Hematopoietic multipotent progenitor cell treated with erythropoietin and hydrocortisone succinate and interleukin-3 and kit ligand, for 8 days (in vitro differentiated cells): ENCODE results near the gene FYCO1.

ENCODE experiments used
- DNase-seq: peaks from one replicate; pipeline ENCODE4 v3.0.0-alpha.2; 2015

Gene FYCO1

DNA sequence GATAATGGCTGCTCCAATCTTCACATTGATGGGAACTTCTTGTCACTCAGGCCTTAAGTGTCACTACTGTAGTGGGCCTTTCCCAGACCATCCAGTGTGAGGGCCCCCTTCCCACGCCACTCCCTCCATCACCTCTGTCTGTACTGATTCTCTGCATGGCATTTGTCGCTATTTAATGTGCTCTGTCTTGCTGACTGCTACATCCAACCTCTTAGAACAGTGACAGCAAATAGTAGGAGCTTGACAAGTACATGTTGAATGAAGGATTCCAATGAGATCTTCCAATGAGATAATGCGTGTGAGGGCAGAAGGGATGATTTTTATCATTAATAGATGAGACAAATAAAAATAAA, 114.9 kb downstream of the FYCO1 start:
- DNase-seq = no peak

DNA sequence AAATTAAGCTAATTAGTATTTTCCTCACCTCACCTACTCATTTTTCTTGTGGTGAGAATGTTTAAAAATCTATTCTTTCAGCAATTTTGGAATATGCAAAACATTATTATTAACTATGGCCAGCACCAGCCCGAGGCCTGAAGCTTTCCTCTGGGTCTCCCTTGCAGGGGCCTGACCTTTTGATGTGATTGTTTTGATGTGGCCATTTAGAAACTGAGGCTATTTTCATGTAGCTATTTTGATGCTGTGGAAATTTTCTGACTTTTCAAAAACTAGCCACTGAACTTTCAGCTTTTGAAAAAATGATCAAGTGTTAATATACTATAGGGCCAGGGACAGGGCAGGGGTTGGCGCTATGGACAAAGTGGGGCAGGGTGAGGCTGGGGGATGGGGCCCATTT, 117.5 kb downstream of the FYCO1 start:
- no peak for DNase-seq

DNA sequence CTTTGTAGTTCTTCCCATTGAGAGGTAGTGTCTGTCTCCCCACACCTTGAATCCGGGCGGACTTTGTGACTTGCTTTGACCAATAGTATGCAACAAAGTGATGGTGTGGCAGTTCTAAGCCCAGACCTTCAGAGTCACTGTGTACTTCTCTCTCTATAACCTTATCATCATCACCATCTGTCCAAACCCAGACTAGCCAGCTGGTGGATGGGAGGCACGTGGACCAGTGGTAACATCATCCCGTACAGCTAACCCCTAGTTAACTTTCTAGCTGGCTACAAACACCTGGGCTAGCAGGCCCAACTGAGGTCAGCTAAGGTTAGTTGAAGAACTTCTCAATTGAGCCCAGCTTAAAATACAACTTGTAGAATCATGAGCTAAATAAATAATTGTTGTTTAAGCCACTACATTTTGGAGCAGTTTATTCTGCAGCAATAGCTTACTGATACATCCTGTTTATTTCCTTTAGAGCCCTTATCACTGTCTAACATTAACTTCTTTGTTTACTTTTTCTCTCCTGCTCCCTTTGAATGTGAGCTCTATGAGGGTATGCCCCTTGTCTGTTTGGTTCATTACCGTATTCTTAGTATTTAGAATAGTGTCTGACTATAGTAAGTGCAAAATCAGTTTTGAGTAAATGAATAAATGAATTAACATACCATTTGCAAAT, 120.8 kb downstream of the FYCO1 start:
- peak; percentile 15 for DNase-seq

DNA sequence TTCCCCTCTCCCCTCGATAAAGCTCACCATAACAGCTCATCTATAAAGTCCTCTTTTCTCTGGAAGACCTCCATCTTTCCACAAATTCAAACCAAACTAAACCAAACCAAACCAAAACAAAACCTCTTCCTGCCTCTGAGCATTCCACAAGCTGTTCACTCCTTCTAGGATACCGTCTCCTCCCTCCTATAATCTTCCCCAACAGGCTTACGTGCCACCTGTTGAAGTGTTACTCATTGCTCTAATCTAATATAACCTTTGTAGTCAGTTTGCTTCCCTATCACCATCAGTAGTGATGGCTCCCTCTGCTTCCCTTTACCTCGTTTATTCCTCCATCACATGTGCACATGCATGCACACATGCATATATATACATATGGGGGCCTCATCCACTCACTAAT, 122.0 kb downstream of the FYCO1 start:
- no peak for DNase-seq

DNA sequence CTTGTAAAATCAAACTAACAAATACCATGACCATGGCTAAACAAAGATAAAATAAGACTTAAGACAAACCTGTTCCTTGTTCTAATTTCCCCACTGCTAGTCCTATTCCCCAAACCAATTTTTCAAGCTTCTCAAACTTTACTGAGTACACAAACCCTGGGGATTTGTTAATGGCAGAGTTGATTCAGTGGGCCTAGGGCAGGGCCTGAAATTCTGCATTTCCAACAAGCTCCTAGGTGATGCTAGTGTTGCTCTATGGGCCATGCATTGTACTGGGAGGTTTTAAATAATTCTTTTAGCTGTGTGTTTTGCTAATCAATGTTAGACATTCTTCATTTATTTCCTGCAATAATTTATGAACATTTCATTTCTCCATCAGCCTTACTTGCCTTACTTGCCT, 122.6 kb downstream of the FYCO1 start:
- DNase-seq = no peak

DNA sequence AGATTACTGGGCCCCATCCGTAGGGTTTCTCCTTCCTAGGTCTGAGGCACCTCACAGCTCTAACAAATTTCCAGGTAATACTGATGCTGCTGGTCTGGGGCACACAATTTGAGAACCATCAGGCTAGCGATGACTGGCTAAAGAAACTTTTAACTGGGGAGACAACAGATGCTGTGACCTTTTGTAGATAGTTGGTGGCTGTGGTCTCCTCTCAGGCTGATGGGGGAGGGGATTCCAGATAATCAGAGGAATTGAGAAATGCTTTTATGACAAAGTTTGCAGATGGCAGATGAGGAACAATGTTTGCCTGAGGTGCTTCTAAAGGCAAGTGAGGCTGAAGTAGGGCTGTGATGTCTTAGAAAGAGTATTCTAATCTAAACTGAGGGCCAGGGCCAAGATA, 123.1 kb downstream of the FYCO1 start:
- DNase-seq = no peak

DNA sequence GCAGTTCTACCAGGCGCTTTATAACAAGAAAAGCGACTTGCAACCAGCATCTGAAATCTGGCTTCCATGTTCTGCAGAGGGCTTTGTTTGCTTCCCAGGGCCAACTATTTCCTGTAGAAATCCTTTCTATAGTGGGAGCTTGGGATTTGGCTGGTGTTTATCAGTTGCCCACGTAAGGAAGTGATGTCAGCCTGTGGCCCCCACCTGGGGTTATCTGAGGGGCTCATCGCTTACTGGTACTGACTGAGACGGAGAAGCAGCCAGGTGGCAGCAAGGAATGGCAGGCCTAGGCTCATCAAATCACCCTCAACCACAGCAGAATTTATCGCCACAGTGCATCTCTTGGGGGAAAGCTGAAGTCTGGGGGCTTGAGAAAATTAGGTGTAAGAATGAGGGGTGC, 123.8 kb downstream of the FYCO1 start:
- DNase-seq = no peak

DNA sequence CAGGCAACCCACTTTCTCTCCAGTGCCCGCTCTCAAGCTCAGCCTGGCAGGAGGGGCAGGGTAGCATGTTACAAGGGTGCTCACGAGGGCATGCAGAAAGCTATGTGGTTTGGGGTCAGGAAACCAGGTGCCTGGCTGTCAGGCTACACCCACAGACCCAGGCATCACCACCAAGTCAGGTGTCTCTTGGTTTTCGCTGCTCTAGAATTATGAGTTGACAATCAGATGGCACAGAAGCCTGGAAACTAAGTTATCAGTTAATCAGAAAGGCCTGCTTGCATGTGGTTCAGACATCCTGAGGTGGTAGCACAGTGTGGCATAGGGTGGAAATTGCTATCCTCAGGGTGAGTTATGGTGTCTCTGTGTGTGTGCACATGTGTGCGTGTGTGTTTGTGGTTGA, 125.5 kb downstream of the FYCO1 start:
- peak; percentile 33 for DNase-seq

DNA sequence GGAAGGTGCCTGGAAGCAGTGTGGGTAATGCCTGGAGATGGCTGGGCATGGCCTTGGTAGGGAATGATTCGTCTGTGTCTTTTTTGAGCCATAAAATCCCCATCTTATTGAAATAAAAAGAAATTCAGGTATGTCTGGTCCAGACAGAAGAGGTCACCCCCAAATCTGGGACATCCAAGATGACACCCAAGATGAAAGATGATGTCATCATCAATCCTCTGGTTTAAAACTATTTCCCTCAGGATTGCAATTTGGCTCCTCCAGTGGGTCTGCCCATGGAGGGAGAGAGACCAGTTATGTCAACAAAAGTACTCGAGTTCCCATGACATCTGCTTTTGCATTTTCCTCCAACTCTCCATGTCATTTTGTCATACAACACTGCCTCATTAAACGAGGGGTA, 126.0 kb downstream of the FYCO1 start:
- no peak for DNase-seq

DNA sequence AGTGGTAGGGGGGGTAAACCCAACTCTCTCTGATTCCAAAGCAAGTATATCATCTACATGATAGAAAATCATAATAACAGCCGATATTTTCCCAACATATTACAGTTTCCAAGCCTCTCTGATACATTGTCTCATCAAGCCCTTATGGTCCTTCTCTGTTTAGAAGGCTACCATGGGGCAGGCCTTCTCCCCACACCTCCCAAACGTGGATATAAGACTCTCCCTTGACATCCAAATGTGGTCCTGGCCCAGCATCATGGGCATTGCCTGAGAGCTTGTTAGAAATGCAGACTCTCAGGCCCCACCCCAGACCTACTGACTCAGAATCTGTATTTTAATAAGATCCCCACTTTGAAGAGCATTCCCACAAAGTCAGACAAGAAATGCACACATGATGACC, 127.0 kb downstream of the FYCO1 start:
- no peak for DNase-seq

DNA sequence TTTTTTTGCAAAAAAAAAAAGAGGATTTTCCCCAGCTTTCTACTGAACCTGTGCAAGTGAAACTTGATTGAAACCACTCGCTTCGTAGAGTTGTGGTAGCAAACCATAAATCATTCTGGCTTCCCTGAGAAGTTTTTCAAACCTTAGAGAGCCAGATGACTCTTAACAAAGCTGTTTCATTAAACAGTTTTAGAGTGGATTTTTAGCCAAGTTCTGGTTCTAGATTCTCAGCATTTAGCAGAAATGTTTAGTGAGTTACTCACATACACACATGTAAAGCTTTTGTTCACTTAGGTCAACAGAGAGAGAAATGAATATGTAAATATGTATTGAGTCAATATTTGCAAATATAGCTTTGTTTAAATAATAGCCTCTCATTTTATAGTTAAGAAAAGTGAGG, 127.4 kb downstream of the FYCO1 start:
- DNase-seq = no peak
